Naive B cell (primary cell): ENCODE data around the gene CEP112. TPM values are rescaled to one million over a fixed set of nuclear protein-coding genes. Genes with fewer than 3 reads are reported as not detected.

Experiments used
- ATAC-seq, 2 donors: fragments of 150-1000 bp; cut with Tn5 transposase; 2 replicates each; pipeline ENCODE4 v1.10.0; 2021; ENCODE audit warnings: low read depth in 2 of 2, mild to moderate bottlenecking in 2 of 2, moderate library complexity in 2 of 2
- DNase-seq: peaks from one replicate; pipeline ENCODE4 v3.0.0; 2022
- H3K27ac Mint-ChIP-seq, 6 donors: one replicate each; pipeline ENCODE4 v1.8.0; 2020 to 2022; ENCODE audit warnings: mild to moderate bottlenecking in 6 of 6, mixed read lengths in 6 of 6, moderate library complexity in 5 of 6, inconsistent platforms in 2 of 6
- H3K27me3 Mint-ChIP-seq, 3 donors: one replicate each; pipeline ENCODE4 v1.8.0; 2021 to 2022; ENCODE audit warnings: mixed read lengths in 3 of 3, mild to moderate bottlenecking in 1 of 3
- H3K36me3 Mint-ChIP-seq, 2 donors: one replicate each; pipeline ENCODE4 v1.8.0; 2020 to 2022; ENCODE audit warnings: mixed read lengths in 2 of 2, inconsistent platforms in 1 of 2, mild to moderate bottlenecking in 1 of 2
- H3K4me1 Mint-ChIP-seq, 3 donors: one replicate each; pipeline ENCODE4 v1.8.0; 2020 to 2022; ENCODE audit warnings: mixed read lengths in 3 of 3, inconsistent platforms in 1 of 3, mild to moderate bottlenecking in 1 of 3, moderate library complexity in 1 of 3
- H3K4me3 Mint-ChIP-seq, 8 donors: one replicate each; pipeline ENCODE4 v1.8.0; 2020 to 2022; ENCODE audit warnings: mild to moderate bottlenecking in 8 of 8, mixed read lengths in 8 of 8, moderate library complexity in 8 of 8, inconsistent platforms in 2 of 8
- H3K9me3 Mint-ChIP-seq, 7 donors: one replicate each; pipeline ENCODE4 v1.8.0; 2020 to 2022; ENCODE audit warnings: mixed read lengths in 7 of 7, mild to moderate bottlenecking in 5 of 7, inconsistent platforms in 2 of 7, moderate library complexity in 1 of 7
- polyA plus RNA-seq, 6 donors: library from polyadenylated mRNA; unstranded; fragments of 300-500 nt; fragmentation: Illumina TruSeq; gene quantifications; one replicate each; pipeline ENCODE4 v1.2.3, GENCODE V29; 2021; ENCODE audit warnings: low read depth in 6 of 6

Gene CEP112
- polyA plus RNA-seq, 6 donors from 2014 or later, result 1.1 to 2.5 (median 1.6) TPM

DNA sequence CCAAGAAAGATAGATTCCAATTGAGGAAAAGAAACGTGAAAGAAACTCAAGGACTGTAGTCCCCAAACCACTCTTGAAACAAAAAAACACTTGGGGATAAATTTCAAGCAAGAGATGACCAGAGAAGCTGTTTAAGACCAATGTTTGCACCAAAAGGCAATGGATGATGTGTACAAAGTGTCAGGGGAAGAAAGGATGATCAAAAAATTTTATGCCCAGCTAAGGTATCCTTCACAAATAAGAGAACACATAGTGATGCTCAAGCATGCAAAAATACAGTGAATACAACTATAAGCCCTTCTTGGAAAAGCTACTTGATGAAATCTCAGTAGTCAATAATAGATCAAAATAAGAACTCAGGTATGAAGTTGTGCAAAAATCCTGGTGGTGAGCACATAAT lies 281.1 kb downstream of the CEP112 start:
- no peak for ATAC-seq
- H3K4me3 Mint-ChIP-seq, result no peak overlapping the region
- DNase-seq, result no peak
- H3K36me3 Mint-ChIP-seq, result peaks cover 17 to 40% of the 10 kb centered on the region in 2 donors
- no peak overlapping the region for H3K27ac Mint-ChIP-seq
- peaks cover 23 to 37% (median 28%) of the 10 kb centered on the region in 7 donors for H3K9me3 Mint-ChIP-seq
- H3K4me1 Mint-ChIP-seq, result peaks cover 12 to 17% (median 14%) of the 10 kb centered on the region in 3 donors
- H3K27me3 Mint-ChIP-seq, result no peaks in the 10 kb centered on the region

GRCh38 chr17:65902831-65903522 lies 289.0 kb downstream of the CEP112 start:
- H3K27ac Mint-ChIP-seq, result no peak overlapping the region
- no peak overlapping the region for H3K4me3 Mint-ChIP-seq
- H3K9me3 Mint-ChIP-seq, result peaks cover 0 to 5% (median 0%) of the 10 kb centered on the region in 7 donors
- DNase-seq, result no peak
- no peaks in the 10 kb centered on the region for H3K4me1 Mint-ChIP-seq
- no peaks in the 10 kb centered on the region for H3K27me3 Mint-ChIP-seq
- no peaks in the 10 kb centered on the region for H3K36me3 Mint-ChIP-seq
- no peak for ATAC-seq

- DNase-seq, result no peak
- ATAC-seq, result no peak
- no peak overlapping the region for H3K4me3 Mint-ChIP-seq
- H3K4me1 Mint-ChIP-seq, result no peaks in the 10 kb centered on the region
- no peak overlapping the region for H3K27ac Mint-ChIP-seq
- peaks cover 0 to 3% (median 0%) of the 10 kb centered on the region in 7 donors for H3K9me3 Mint-ChIP-seq
- no peaks in the 10 kb centered on the region for H3K27me3 Mint-ChIP-seq
- no peaks in the 10 kb centered on the region for H3K36me3 Mint-ChIP-seq
These were observed 289.8 kb downstream of the CEP112 start for GRCh38 chr17:65902155-65902554.

DNA sequence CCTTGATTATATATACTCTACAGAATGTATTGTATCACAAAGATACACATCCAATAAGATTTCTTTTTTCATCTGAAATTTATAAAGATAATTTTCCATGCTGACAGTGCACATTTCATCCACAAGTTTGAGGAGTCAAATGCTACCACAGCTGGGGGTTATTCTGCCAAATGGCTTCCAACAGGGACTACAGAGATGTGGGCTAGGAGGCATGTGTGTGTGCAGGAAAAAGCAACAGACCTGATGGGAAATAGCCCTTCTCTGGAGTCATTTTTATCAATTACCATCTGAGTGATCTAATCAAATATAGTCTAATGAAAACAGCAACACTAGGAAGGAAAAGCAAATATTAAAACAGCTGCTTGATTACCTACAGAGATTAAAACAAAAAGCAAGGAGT lies 290.5 kb downstream of the CEP112 start:
- ATAC-seq, result no peak
- H3K36me3 Mint-ChIP-seq, result no peaks in the 10 kb centered on the region
- no peaks in the 10 kb centered on the region for H3K27me3 Mint-ChIP-seq
- H3K27ac Mint-ChIP-seq, result no peak overlapping the region
- no peak for DNase-seq
- no peaks in the 10 kb centered on the region for H3K4me1 Mint-ChIP-seq
- H3K9me3 Mint-ChIP-seq, result peaks cover 0 to 3% (median 0%) of the 10 kb centered on the region in 7 donors
- no peak overlapping the region for H3K4me3 Mint-ChIP-seq

- Mint-ChIP-seq H3K4me1 (no peaks in the 10 kb centered on the region), H3K27ac (no peak overlapping the region), H3K9me3 (peaks cover 0 to 3% (median 0%) of the 10 kb centered on the region in 7 donors), H3K36me3 (no peaks in the 10 kb centered on the region), H3K4me3 (no peak overlapping the region), H3K27me3 (no peaks in the 10 kb centered on the region)
- ATAC-seq, result no peak
- no peak for DNase-seq
These were observed 291.7 kb downstream of the CEP112 start for GRCh38 chr17:65900216-65900615.

GRCh38 chr17:65898651-65899050 lies 293.3 kb downstream of the CEP112 start:
- Mint-ChIP-seq H3K9me3 (no peaks in the 10 kb centered on the region), H3K36me3 (no peaks in the 10 kb centered on the region), H3K27ac (no peak overlapping the region), H3K4me3 (no peak overlapping the region), H3K4me1 (no peaks in the 10 kb centered on the region), H3K27me3 (no peaks in the 10 kb centered on the region)
- DNase-seq, result no peak
- no peak for ATAC-seq

DNA sequence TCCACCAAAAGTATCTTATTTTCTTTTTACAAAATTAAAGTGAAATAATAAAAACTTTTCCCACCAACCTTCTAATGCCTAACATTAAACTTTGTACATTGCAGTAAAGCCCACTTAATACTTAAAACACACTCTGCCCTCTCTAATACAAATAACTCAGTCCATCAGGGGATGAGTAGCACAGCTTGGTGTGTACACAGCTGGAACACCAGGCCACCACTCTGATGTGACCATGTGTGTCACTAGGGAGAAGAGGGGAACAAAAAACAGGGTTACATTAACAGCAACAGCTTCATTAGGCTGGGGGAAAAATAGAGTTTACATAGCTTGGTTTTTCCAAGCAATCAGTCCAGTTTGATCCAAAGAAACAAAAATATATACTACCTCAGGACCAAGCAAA lies 295.0 kb downstream of the CEP112 start:
- no peak for ATAC-seq
- Mint-ChIP-seq H3K9me3 (no peaks in the 10 kb centered on the region), H3K27ac (no peak overlapping the region), H3K4me1 (no peaks in the 10 kb centered on the region), H3K4me3 (no peak overlapping the region), H3K36me3 (no peaks in the 10 kb centered on the region), H3K27me3 (no peaks in the 10 kb centered on the region)
- no peak for DNase-seq

DNA sequence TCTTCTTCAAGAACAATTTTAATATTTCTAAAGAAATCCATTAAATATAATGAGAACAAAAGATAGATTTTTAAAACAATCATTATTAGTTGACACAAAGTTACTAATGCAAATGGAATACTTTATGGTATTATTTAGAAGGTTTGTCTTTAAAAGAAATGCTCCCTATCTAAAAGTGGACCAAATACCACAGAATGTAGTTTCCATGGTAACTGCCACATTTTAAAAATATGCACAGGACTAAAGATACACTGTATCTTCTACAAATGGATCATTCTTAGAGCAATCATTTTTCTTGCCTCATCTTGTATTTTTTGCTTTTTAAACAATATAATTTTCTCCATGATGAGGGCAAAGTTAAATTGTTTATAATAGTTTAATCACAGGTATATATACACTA lies 296.0 kb downstream of the CEP112 start:
- Mint-ChIP-seq H3K9me3 (no peaks in the 10 kb centered on the region), H3K27me3 (no peaks in the 10 kb centered on the region), H3K36me3 (no peaks in the 10 kb centered on the region), H3K4me3 (no peak overlapping the region), H3K27ac (no peak overlapping the region), H3K4me1 (no peaks in the 10 kb centered on the region)
- ATAC-seq (no peak), DNase-seq (no peak)

DNA sequence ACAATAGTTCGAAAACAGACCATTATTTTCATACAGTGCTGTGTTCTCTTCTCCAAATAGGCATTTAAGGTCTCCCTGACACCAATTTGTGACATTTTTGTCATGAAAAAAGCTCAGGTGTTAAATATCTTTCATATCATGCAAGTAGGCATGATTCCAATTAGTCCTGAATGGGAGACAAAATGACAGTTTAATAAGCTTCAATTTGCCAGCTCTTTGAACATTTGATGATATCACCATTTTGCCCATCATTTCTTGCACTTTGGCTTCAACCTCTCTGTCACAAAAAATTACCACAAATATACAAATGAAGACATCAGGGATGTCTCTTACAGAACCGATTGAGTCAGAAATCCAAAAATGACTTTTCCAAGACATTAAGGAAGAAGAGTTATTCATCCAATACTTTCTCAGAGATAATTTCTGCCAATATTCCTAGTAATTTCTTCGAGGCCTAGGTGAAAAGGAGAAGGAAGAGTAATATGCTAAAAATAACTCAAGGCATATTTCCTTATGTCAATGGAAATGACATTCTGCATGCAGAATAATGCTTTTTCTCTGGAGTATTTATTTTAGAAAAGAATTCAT lies 298.1 kb downstream of the CEP112 start:
- no peaks in the 10 kb centered on the region for H3K27me3 Mint-ChIP-seq
- H3K27ac Mint-ChIP-seq, result no peak overlapping the region
- no peaks in the 10 kb centered on the region for H3K9me3 Mint-ChIP-seq
- H3K36me3 Mint-ChIP-seq, result no peaks in the 10 kb centered on the region
- ATAC-seq (no peak), DNase-seq (no peak)
- H3K4me1 Mint-ChIP-seq, result no peaks in the 10 kb centered on the region
- no peak overlapping the region for H3K4me3 Mint-ChIP-seq

- Mint-ChIP-seq H3K9me3 (no peaks in the 10 kb centered on the region), H3K4me3 (no peak overlapping the region), H3K36me3 (no peaks in the 10 kb centered on the region), H3K4me1 (no peaks in the 10 kb centered on the region), H3K27ac (no peak overlapping the region), H3K27me3 (no peaks in the 10 kb centered on the region)
- ATAC-seq, result no peak
- DNase-seq, result no peak
These were observed 299.0 kb downstream of the CEP112 start for GRCh38 chr17:65892912-65893377.

GRCh38 chr17:65891231-65891735 lies 300.6 kb downstream of the CEP112 start:
- no peaks in the 10 kb centered on the region for H3K9me3 Mint-ChIP-seq
- H3K27ac Mint-ChIP-seq, result no peak overlapping the region
- no peaks in the 10 kb centered on the region for H3K27me3 Mint-ChIP-seq
- DNase-seq (no peak), ATAC-seq (no peak)
- H3K4me3 Mint-ChIP-seq, result no peak overlapping the region
- no peaks in the 10 kb centered on the region for H3K36me3 Mint-ChIP-seq
- no peaks in the 10 kb centered on the region for H3K4me1 Mint-ChIP-seq

- no peaks in the 10 kb centered on the region for H3K27me3 Mint-ChIP-seq
- no peak for ATAC-seq
- no peaks in the 10 kb centered on the region for H3K36me3 Mint-ChIP-seq
- H3K27ac Mint-ChIP-seq, result no peak overlapping the region
- no peaks in the 10 kb centered on the region for H3K4me1 Mint-ChIP-seq
- no peak for DNase-seq
- no peaks in the 10 kb centered on the region for H3K9me3 Mint-ChIP-seq
- H3K4me3 Mint-ChIP-seq, result no peak overlapping the region
These were observed 303.3 kb downstream of the CEP112 start for GRCh38 chr17:65888649-65889048.

GRCh38 chr17:65886315-65887245 lies 305.4 kb downstream of the CEP112 start:
- Mint-ChIP-seq H3K4me3 (no peak overlapping the region), H3K27me3 (no peaks in the 10 kb centered on the region), H3K27ac (no peak overlapping the region), H3K4me1 (no peaks in the 10 kb centered on the region), H3K36me3 (no peaks in the 10 kb centered on the region), H3K9me3 (peaks cover 0 to 2% (median 0%) of the 10 kb centered on the region in 7 donors)
- no peak for ATAC-seq
- DNase-seq, result no peak
